IMR-90 (cell line): ENCODE results near the gene WFDC9. TPM values are rescaled to one million over a fixed set of nuclear protein-coding genes. Genes with fewer than 3 reads are reported as not detected.
"Not testable (repeated sequence)": the region's sequence is repeated elsewhere in the genome, so short reads cannot be mapped to it uniquely, and the experiment has no call there.

Source experiments
- ATAC-seq: fragments of 200-7000 bp; cut with Tn5 transposase; 2 replicates; pipeline ENCODE4 v1.9.1; 2020; ENCODE audit warnings: low read depth, mild to moderate bottlenecking, moderate library complexity
- BruUV-seq: library from RNA; stranded (reverse); fragments of 400-500 nt; replicated peaks from 2 replicates; lab custom pipeline; 2021; lab: Mats Ljungman, UMichigan
- CTCF ChIA-PET: fragments of 300-600 bp; formaldehyde crosslinking; extraction: SDS; loops from one replicate; lab custom pipeline; 2021; ENCODE audit warnings: antibody characterized with exemption; lab: Yijun Ruan, JAX
- POLR2A ChIA-PET: fragments of 300-600 bp; sonication (Branson Sonifier 250); formaldehyde crosslinking; loops from one replicate; lab custom pipeline; 2022; ENCODE audit warnings: antibody characterized with exemption; ENCODE audit not compliant: unreplicated experiment; lab: Charles Lee
- DNase-seq: peaks from one replicate; pipeline ENCODE4 v3.0.0; 2013
- H2AFZ ChIP-seq: replicated peaks from 2 replicates; pipeline ENCODE3; 2013; ENCODE audit warnings: low read length, mild to moderate bottlenecking; ENCODE audit not compliant: poor library complexity
- H2AK5ac ChIP-seq: 2 replicates; pipeline ENCODE4 v1.6.1; 2013; ENCODE audit warnings: low read depth, low read length, inconsistent platforms
- H2AK9ac ChIP-seq: replicated peaks from 2 replicates; pipeline ENCODE3; 2013; ENCODE audit warnings: mild to moderate bottlenecking, low read depth, low read length, moderate library complexity; ENCODE audit not compliant: poor library complexity
- H2BK120ac ChIP-seq: 2 replicates; pipeline ENCODE4 v1.6.1; 2013; ENCODE audit warnings: low read depth, low read length, inconsistent platforms
- H2BK15ac ChIP-seq: 3 replicates; pipeline ENCODE4 v1.6.1; 2013; ENCODE audit warnings: low read depth, low read length, inconsistent platforms
- H2BK20ac ChIP-seq: 2 replicates; pipeline ENCODE4 v1.6.1; 2013; ENCODE audit warnings: low read depth, mild to moderate bottlenecking, inconsistent platforms, low read length, moderate library complexity
- H2BK5ac ChIP-seq: 2 replicates; pipeline ENCODE4 v1.6.1; 2013; ENCODE audit warnings: mild to moderate bottlenecking, low read depth, low read length, inconsistent platforms; ENCODE audit not compliant: poor library complexity, severe bottlenecking
- H3K14ac ChIP-seq: replicated peaks from 2 replicates; pipeline ENCODE4 v1.6.1; 2013; ENCODE audit warnings: low read depth, low read length, inconsistent platforms
- H3K18ac ChIP-seq: 2 replicates; pipeline ENCODE4 v1.6.1; 2013; ENCODE audit warnings: low read depth, low read length, control low read depth
- H3K23ac ChIP-seq: 2 replicates; pipeline ENCODE4 v1.6.1; 2013; ENCODE audit warnings: low read depth, low read length, inconsistent platforms
- H3K27ac ChIP-seq: 2 replicates; pipeline ENCODE4 v1.5.1; 2013; ENCODE audit warnings: mild to moderate bottlenecking, control low read depth, low read length; ENCODE audit not compliant: insufficient read depth
- H3K27me3 ChIP-seq: 2 replicates; pipeline ENCODE4 v1.6.1; 2013; ENCODE audit warnings: low read length; ENCODE audit not compliant: control insufficient read depth, insufficient read depth
- H3K36me3 ChIP-seq: 2 replicates; pipeline ENCODE4 v1.6.1; 2013; ENCODE audit warnings: low read length, mixed read lengths; ENCODE audit not compliant: control insufficient read depth, insufficient read depth
- H3K4ac ChIP-seq: 2 replicates; pipeline ENCODE4 v1.6.1; 2013; ENCODE audit warnings: low read depth, low read length, inconsistent platforms
- H3K4me1 ChIP-seq: 2 replicates; pipeline ENCODE4 v1.6.1; 2013; ENCODE audit warnings: low read length, mixed read lengths; ENCODE audit not compliant: control insufficient read depth, insufficient read depth
- H3K4me2 ChIP-seq: 2 replicates; pipeline ENCODE4 v1.6.1; 2013; ENCODE audit warnings: low read depth, mild to moderate bottlenecking, control low read depth, low read length, moderate library complexity
- H3K4me3 ChIP-seq: 2 replicates; pipeline ENCODE4 v1.5.1; 2013; ENCODE audit warnings: low read depth, mild to moderate bottlenecking, control low read depth, low read length, moderate library complexity; ENCODE audit not compliant: insufficient read depth
- H3K56ac ChIP-seq: 2 replicates; pipeline ENCODE4 v1.6.1; 2013; ENCODE audit warnings: low read length, inconsistent platforms; ENCODE audit not compliant: insufficient read depth; ENCODE audit errors: extremely low read depth
- H3K79me1 ChIP-seq, 2 experiments: 2 replicates each; pipeline ENCODE4 v1.6.1; 2013; ENCODE audit warnings: low read length in 2 of 2, inconsistent platforms in 1 of 2, low read depth in 1 of 2
- H3K9ac ChIP-seq: 2 replicates; pipeline ENCODE4 v1.6.1; 2013; ENCODE audit warnings: low read depth, low read length, control low read depth
- H3K9me1 ChIP-seq: 2 replicates; pipeline ENCODE4 v1.6.1; 2013; ENCODE audit warnings: low read length, inconsistent platforms; ENCODE audit not compliant: insufficient read depth
- H3K9me3 ChIP-seq: 2 replicates; pipeline ENCODE4 v1.6.1; 2013; ENCODE audit warnings: low read length; ENCODE audit not compliant: control insufficient read depth, insufficient read depth
- H4K20me1 ChIP-seq: 2 replicates; pipeline ENCODE4 v1.6.1; 2013; ENCODE audit warnings: low read length, inconsistent platforms; ENCODE audit not compliant: insufficient read depth
- H4K5ac ChIP-seq: 2 replicates; pipeline ENCODE4 v1.6.1; 2013; ENCODE audit warnings: mild to moderate bottlenecking, low read depth, low read length, control low read depth
- H4K8ac ChIP-seq, 2 experiments: 2 replicates each; pipeline ENCODE4 v1.6.1; 2013; ENCODE audit warnings: low read depth in 2 of 2, low read length in 2 of 2, control low read depth in 1 of 2, inconsistent platforms in 1 of 2
- H4K91ac ChIP-seq: 2 replicates; pipeline ENCODE4 v1.6.1; 2013; ENCODE audit warnings: low read depth, low read length, inconsistent platforms; ENCODE audit not compliant: insufficient read depth
- WGBS, 2 experiments: methylation state at CpG; one replicate each; pipeline versions ENCODE4 v1.1.5 to v1.1.7; 2013; ENCODE audit warnings: missing lambda C conversion rate in 2 of 2; ENCODE audit not compliant: insufficient read length in 1 of 2; ENCODE audit errors: extremely low coverage in 2 of 2; 5-methylcytosine and 5-hydroxymethylcytosine counted together
- dilution Hi-C: fragments of 300-500 bp; cut with HindIII; formaldehyde crosslinking; loops from one replicate; pipeline ENCODE4 v1.14.3; 2018; ENCODE audit warnings: low sequenced_read_pairs; ENCODE audit not compliant: unreplicated experiment
- in situ Hi-C: fragments of 300-500 bp; cut with MboI; formaldehyde crosslinking; loops from 3 replicates; pipeline ENCODE4 v1.14.3; 2019; ENCODE audit warnings: low sequenced_read_pairs, inconsistent platforms, mixed read lengths
- intact Hi-C: fragments of 100-400 bp; cut with micrococcal nuclease; formaldehyde crosslinking; loops from 2 replicates; pipeline ENCODE4 v1.10.0; 2022
- polyA plus RNA-seq, 3 experiments: library from polyadenylated mRNA; depleted of rRNA; stranded (reverse); fragments of >200 nt; gene quantifications; 2 replicates each; pipeline ENCODE4 v1.2.3, GENCODE V29; 2012; ENCODE audit warnings: low replicate concordance in 1 of 3
- total RNA-seq: library from RNA; depleted of rRNA; stranded (reverse); fragments of >200 nt; gene quantifications from 2 replicates; pipeline ENCODE4 v1.2.3, GENCODE V29; 2012

Gene WFDC9
- total and polyA plus RNA-seq, 2 of the 4 experiments (the other 2 are of a cell fraction), result not detected

DNA sequence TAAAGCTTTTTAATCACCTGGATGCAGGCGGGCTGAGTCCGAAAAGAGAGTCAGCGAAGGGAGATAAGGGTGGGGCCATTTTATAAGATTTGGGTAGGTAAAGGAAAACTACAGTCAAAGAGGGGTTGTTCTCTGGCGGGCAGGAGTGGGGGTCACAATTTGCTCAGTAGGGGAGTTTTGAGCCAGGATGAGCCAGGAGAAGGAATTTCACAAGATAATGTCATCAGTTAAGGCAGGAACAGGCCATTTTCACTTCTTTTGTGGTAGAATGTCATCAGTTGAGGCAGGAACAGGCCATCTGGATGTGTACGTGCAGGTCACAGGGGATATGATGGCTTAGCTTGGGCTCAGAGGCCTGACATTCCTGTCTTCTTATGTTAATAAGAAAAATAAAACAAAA, 46.8 kb downstream of the WFDC9 start:
- H2BK15ac ChIP-seq, H3K79me1 ChIP-seq, H2AK5ac ChIP-seq, H3K27ac ChIP-seq, H3K56ac ChIP-seq, H4K91ac ChIP-seq, in situ Hi-C loops, H3K36me3 ChIP-seq, H3K4me2 ChIP-seq, H4K20me1 ChIP-seq, H3K27me3 ChIP-seq, H4K5ac ChIP-seq, POLR2A ChIA-PET, H2BK20ac ChIP-seq, H3K18ac ChIP-seq, H2BK120ac ChIP-seq, H3K9me1 ChIP-seq, H3K9ac ChIP-seq, BruUV-seq, H3K4me3 ChIP-seq, ATAC-seq, H3K4ac ChIP-seq, H4K8ac ChIP-seq, intact Hi-C loops, H2AFZ ChIP-seq, H3K23ac ChIP-seq, H3K4me1 ChIP-seq, DNase-seq, H2AK9ac ChIP-seq, H3K14ac ChIP-seq, H3K9me3 ChIP-seq, dilution Hi-C loops, H2BK5ac ChIP-seq: not testable (repeated sequence)
- WGBS, 2 experiments, result 78% methylated on average over 3 of the region's 5 CpGs; no CpG with 5 or more reads in 1 of the 2 experiments
- CTCF ChIA-PET, result interaction anchor here (1.4 kb wide), 1 partner anchor 45 kb away, joined by 4 read pairs; the partner anchor contains the start of gene WFDC10A
